DMS 273 treated with DMSO at 0.1 percent for 48 hours (cell line): ENCODE data around the gene SEMA5B.
A peak's percentile ranks its signal among the peaks of the same experiment; 100 is the strongest.

Experiments
- DNase-seq: peaks from one replicate; lab custom pipeline; 2025; lab: John Stamatoyannopoulos, UW

The SEMA5B gene

GRCh38 chr3:122993124-122993978, 34.2 kb downstream of the SEMA5B start:
- DNase-seq = peak; percentile 62

GRCh38 chr3:122992676-122993075, 34.9 kb downstream of the SEMA5B start:
- DNase-seq = peak; percentile 70

DNA sequence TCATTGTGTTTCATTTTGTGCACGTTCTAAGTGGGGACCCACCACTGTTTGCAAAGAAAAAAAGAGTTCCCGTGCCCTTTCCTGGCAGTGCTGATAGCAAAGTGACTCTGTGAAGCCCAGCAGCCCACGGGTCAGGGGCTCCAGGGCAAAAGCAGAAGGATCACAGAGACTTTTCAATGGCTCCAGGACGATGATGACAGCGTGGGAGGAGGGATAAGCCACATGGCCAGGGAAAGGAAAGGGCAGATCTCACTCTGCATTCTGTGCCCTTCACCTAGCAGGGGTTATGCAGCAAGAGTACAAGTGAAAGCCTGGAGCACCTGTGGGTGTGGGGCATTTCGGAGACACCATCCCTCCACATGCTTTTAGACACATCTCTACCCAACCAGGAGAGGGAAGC, 35.4 kb downstream of the SEMA5B start:
- no peak for DNase-seq

GRCh38 chr3:122991236-122991985, 36.2 kb downstream of the SEMA5B start:
- no peak for DNase-seq

GRCh38 chr3:122989856-122990575, 37.5 kb downstream of the SEMA5B start:
- no peak for DNase-seq

- DNase-seq = peak; percentile 39
Measured at GRCh38 chr3:122988508-122988907, 39.1 kb downstream of the SEMA5B start.

DNA sequence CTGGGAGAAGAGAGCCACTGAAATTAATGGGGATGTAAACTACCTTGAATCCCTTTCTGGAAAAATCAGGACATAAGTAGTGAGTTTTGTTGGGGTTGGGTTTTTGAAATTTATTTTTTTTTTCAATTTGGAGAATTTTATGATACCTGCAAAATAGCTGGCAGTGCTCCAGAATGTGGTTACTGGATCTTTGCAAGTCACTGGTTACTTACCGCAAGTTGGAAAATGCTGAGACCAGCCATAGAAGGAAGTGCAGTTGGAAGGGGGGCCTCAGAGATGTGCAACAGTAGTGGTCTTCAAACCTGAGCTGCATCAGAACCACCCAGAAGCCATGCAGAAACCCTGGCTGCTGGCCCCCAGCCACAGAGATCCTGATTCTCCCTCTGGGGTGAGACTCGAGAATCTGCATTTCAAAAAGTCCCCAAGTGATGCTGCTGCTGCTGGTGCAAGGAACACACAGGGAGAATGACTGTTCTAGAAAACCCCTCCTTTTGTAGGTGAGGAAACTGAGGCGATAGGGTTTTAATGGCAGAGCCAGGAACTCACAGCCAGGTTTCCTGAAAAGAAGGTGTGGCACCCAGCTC, 39.7 kb downstream of the SEMA5B start:
- no peak for DNase-seq

GRCh38 chr3:122987231-122987630, 40.3 kb downstream of the SEMA5B start:
- DNase-seq = no peak

- no peak for DNase-seq
Measured at GRCh38 chr3:122986693-122987179, 40.8 kb downstream of the SEMA5B start.

DNA sequence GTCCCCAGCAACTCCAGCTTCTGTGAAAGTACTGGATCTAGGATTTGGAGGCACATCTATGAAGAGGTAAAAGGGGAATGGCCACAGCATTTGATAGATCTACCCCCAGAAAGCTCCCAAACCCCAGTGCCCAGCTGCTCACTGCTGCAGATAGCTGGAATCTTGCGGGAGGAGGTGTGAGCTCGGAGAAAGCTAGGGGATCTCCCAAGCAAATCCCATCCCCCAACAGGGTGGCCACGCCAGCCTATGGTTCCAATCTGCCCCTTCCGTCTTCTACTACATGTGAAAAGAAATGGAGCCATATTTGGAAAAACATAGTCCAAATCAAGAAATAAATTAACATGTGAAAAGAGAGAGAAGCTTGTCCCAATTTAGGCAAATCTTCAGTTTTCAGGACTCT, 42.0 kb downstream of the SEMA5B start:
- no peak for DNase-seq

- no peak for DNase-seq
Measured at GRCh38 chr3:122984650-122985049, 42.9 kb downstream of the SEMA5B start.

DNA sequence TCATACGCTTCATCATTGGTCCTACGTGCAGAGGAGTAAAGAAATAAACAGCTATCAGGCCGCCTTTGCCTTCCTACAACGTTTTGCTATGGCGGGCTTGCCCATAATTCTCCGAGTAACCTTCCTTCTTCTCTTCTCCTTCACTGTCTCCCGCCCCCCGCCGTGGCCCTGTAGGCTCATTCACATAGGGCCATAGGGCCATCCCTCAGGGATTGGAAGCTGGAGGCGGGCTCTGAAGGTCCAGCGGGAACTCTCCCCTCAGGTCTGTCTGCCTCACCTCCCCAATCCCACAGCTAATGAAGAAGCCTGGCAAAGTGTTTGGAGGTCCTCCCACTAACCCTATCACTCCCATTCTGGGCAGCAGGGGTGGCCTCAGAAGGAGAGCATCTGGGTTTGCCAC, 43.6 kb downstream of the SEMA5B start:
- DNase-seq = no peak

DNA sequence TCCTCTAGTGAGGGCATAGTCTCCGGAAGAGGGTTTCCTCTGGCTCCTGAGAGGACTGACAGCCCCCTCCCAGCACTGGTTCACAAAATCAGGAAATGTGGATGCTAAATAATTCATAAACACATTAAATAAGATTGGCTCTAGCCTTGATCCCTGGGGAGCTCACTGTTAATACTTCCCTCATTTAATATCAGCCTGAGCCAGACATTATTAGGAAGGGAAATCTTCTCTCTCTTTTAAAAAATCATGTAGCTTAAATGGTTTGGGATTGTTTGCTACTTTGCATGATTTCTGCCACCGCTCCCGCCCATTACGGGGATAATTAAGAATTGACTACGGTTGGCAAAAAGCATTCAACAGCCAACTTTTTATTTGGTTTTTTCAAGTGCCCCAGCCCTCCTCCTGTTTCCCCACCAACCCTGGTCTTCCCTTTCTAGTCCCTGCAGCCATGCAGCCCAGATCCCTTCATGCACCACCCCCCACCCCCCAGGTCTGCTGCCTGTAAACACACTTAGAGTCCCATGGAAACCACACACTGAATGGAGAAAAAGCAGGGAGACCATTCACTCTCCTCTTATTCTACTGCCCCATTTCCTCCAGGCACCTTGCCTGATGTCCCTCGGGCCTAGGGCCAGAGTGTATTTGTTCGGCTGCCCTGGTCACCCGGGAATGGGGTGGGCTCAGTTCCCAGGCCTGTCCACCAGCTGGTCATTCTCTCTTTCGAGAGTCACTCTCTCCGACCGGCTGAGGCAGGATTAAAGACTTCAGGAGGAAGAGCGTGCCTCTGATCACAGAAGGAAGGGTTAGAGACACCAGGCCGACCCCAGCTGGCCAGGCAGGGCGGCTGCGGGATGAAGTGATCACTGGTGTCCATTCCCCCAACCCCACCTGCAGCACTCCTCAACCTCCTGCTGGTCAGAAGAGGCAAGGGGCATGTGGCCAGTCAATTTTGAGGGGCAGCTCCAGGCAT, 45.1 kb downstream of the SEMA5B start:
- DNase-seq = no peak

DNA sequence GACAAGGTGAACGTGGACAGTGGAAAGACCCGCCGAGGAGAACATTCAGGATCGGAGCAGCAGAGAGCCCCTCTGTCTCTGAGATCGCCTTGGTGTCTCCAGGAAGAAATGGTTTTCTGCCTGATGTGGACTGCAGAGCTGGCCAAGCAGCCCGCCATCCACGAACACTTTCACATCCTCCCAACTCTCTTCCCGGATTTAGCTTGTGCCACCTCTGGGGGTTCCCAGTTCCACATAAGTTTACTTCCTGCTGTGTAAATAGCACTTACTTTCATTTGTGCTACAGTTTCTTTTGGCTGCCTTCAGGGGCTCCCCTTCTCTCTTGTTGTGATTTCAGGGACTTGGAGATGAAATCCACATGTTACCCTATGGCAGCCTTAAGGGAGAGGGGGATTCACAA, 48.4 kb downstream of the SEMA5B start:
- no peak for DNase-seq

DNA sequence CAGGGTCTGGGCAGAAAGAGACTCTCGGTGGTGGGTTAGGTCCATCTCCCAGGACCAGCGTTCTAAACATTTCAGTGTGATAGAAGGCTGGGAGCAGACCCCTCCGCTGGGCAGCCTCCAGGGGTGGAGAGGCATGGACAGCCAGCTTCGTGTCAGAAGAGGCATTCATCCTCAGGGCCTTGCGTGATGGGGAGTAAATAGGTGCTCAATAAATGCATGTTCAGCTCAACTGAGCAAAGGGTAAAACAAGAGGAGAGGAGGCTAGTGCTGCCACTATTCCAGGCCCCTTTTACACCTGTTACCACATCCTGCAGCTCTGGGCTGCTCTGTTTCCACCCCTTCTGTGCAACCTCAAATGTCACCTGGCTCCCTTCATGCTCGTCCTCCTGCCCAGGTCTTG, 49.0 kb downstream of the SEMA5B start:
- no peak for DNase-seq

GRCh38 chr3:122977746-122978466, 49.7 kb downstream of the SEMA5B start:
- DNase-seq = peak; percentile 90

DNA sequence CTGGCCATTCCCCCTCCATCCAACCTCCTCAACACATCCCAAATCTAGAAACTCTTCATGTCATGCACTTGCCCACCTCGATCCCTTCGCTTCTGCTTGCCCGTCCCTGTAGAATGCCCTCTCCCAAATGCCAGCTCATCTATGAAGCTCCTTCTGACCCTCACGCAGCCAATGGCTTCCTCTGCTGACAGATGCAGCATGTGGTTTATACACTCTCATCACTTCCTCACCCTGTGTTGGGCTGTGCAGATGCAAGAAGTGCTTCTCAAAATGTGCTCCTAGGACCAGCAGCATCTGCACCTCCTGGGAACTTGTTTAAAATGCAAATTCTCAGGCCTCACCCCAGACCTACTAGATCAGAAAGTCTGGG, 51.7 kb downstream of the SEMA5B start:
- no peak for DNase-seq

- DNase-seq = peak; percentile 63
Measured at GRCh38 chr3:122975163-122975923, 52.2 kb downstream of the SEMA5B start.

GRCh38 chr3:122974764-122975162, 52.8 kb downstream of the SEMA5B start:
- no peak for DNase-seq
